MG63 (cell line): Measurements from ENCODE around the gene ZNF579. TPM values are rescaled to one million over a fixed set of nuclear protein-coding genes. Genes with fewer than 3 reads are reported as not detected.

Source experiments
- DNase-seq: peaks from one replicate; pipeline ENCODE4 v3.0.0-alpha.2; 2020
- H3K27me3 ChIP-seq: fragments of 250-450 bp; sonication (Bioruptor Pico); 2 replicates; pipeline ENCODE4 v1.5.1; 2020; ENCODE audit warnings: mild to moderate bottlenecking, moderate library complexity
- H3K36me3 ChIP-seq: fragments of 250-450 bp; sonication (Bioruptor Pico); 2 replicates; pipeline ENCODE4 v1.5.1; 2020; ENCODE audit warnings: mild to moderate bottlenecking, moderate library complexity
- H3K4me3 ChIP-seq: fragments of 250-450 bp; sonication (Bioruptor Pico); 2 replicates; pipeline ENCODE4 v1.5.1; 2020; ENCODE audit warnings: mild to moderate bottlenecking, moderate library complexity
- H3K9me3 ChIP-seq: fragments of 250-450 bp; sonication (Bioruptor Pico); 2 replicates; pipeline ENCODE4 v1.5.1; 2020; ENCODE audit warnings: mild to moderate bottlenecking, moderate library complexity
- total RNA-seq: library from RNA; depleted of rRNA; stranded (reverse); fragments of >200 nt; shearing (Covaris generic); gene quantifications from 2 replicates; pipeline ENCODE4 v1.2.3, GENCODE V29; 2014; ENCODE audit warnings: low replicate concordance; rRNA removed

Gene ZNF579
- 7.2 and 8.6 TPM in 2 replicates for total RNA-seq

- Histone ChIP-seq H3K9me3 (no peaks in the 10 kb centered on the region; the same call in 1 of the 2 replicates), H3K27me3 (no peaks in the 10 kb centered on the region), H3K4me3 (peak within 1 kb of the TSS; percentile 98), H3K36me3 (peaks cover 23% of the 10 kb centered on the region)
- DNase-seq, result peak; percentile 92
Observed at GRCh38 chr19:55580628-55581144, at the start of gene ZNF579. TSS of gene ZNF579 (minus strand) at chr19:55580848. CDS start at chr19:55579639, 1,209 bp downstream.

GRCh38 chr19:55626350-55626749, 45.7 kb upstream of the ZNF579 start:
- Histone ChIP-seq H3K9me3 (no peaks in the 10 kb centered on the region), H3K27me3 (no peaks in the 10 kb centered on the region), H3K4me3 (no peak overlapping the region), H3K36me3 (0 out of 2 replicates have a peak, but pooled peaks cover 2% of the 10 kb centered on the region)
- DNase-seq, result no peak

- Histone ChIP-seq H3K4me3 (peak overlapping the region; percentile 58), H3K9me3 (no peaks in the 10 kb centered on the region), H3K36me3 (peaks cover 6% of the 10 kb centered on the region), H3K27me3 (no peaks in the 10 kb centered on the region)
- no peak for DNase-seq
Observed at GRCh38 chr19:55625004-55625326, 44.3 kb upstream of the ZNF579 start.

- peaks cover 6% of the 10 kb centered on the region for H3K36me3 ChIP-seq
- H3K4me3 ChIP-seq, result peak within 1 kb of the TSS; percentile 58
- H3K27me3 ChIP-seq, result no peaks in the 10 kb centered on the region
- H3K9me3 ChIP-seq, result no peaks in the 10 kb centered on the region
- peak; percentile 86 for DNase-seq
Observed at GRCh38 chr19:55624109-55625003, 43.7 kb upstream of the ZNF579 start, which contains the start of gene ZNF784. TSS of gene ZNF784 (minus strand) at chr19:55624566. CDS start at chr19:55624561, 5 bp downstream.

- DNase-seq, result no peak
- Histone ChIP-seq H3K9me3 (no peaks in the 10 kb centered on the region), H3K4me3 (peak overlapping the region; percentile 58), H3K27me3 (no peaks in the 10 kb centered on the region), H3K36me3 (peaks cover 6% of the 10 kb centered on the region)
Observed at GRCh38 chr19:55623561-55623960, 42.9 kb upstream of the ZNF579 start.

GRCh38 chr19:55623130-55623529, 42.5 kb upstream of the ZNF579 start:
- H3K4me3 ChIP-seq, result no peak overlapping the region
- peaks cover 7% of the 10 kb centered on the region for H3K36me3 ChIP-seq
- no peaks in the 10 kb centered on the region for H3K9me3 ChIP-seq
- DNase-seq, result no peak
- H3K27me3 ChIP-seq, result no peaks in the 10 kb centered on the region

GRCh38 chr19:55622242-55622969, 41.8 kb upstream of the ZNF579 start:
- Histone ChIP-seq H3K27me3 (no peaks in the 10 kb centered on the region), H3K36me3 (peaks cover 14% of the 10 kb centered on the region), H3K9me3 (no peaks in the 10 kb centered on the region), H3K4me3 (no peak overlapping the region)
- no peak for DNase-seq

GRCh38 chr19:55621673-55622231, 41.1 kb upstream of the ZNF579 start:
- no peaks in the 10 kb centered on the region for H3K9me3 ChIP-seq
- DNase-seq, result no peak
- H3K36me3 ChIP-seq, result peaks cover 17% of the 10 kb centered on the region
- H3K27me3 ChIP-seq, result no peaks in the 10 kb centered on the region
- no peak overlapping the region for H3K4me3 ChIP-seq

- DNase-seq, result no peak
- H3K27me3 ChIP-seq, result no peaks in the 10 kb centered on the region
- no peaks in the 10 kb centered on the region for H3K9me3 ChIP-seq
- no peak overlapping the region for H3K4me3 ChIP-seq
- peaks cover 22% of the 10 kb centered on the region for H3K36me3 ChIP-seq
Observed at GRCh38 chr19:55621205-55621672, 40.6 kb upstream of the ZNF579 start.

- DNase-seq, result no peak
- Histone ChIP-seq H3K4me3 (no peak overlapping the region), H3K27me3 (no peaks in the 10 kb centered on the region), H3K36me3 (peaks cover 27% of the 10 kb centered on the region), H3K9me3 (no peaks in the 10 kb centered on the region)
Observed at GRCh38 chr19:55620410-55621204, 40.0 kb upstream of the ZNF579 start.

- peaks cover 30% of the 10 kb centered on the region for H3K36me3 ChIP-seq
- no peak overlapping the region for H3K4me3 ChIP-seq
- H3K27me3 ChIP-seq, result no peaks in the 10 kb centered on the region
- no peak for DNase-seq
- H3K9me3 ChIP-seq, result no peaks in the 10 kb centered on the region
Observed at GRCh38 chr19:55619286-55619685, 38.6 kb upstream of the ZNF579 start.

- H3K4me3 ChIP-seq, result no peak overlapping the region
- H3K9me3 ChIP-seq, result no peaks in the 10 kb centered on the region
- no peak for DNase-seq
- H3K36me3 ChIP-seq, result peaks cover 30% of the 10 kb centered on the region
- no peaks in the 10 kb centered on the region for H3K27me3 ChIP-seq
Observed at GRCh38 chr19:55618426-55618825, 37.8 kb upstream of the ZNF579 start.

GRCh38 chr19:55617426-55617825, 36.8 kb upstream of the ZNF579 start:
- H3K9me3 ChIP-seq, result no peaks in the 10 kb centered on the region
- no peaks in the 10 kb centered on the region for H3K27me3 ChIP-seq
- no peak for DNase-seq
- H3K4me3 ChIP-seq, result no peak overlapping the region
- H3K36me3 ChIP-seq, result peaks cover 33% of the 10 kb centered on the region

- peaks cover 31% of the 10 kb centered on the region for H3K36me3 ChIP-seq
- no peak overlapping the region for H3K4me3 ChIP-seq
- DNase-seq, result no peak
- H3K9me3 ChIP-seq, result no peaks in the 10 kb centered on the region
- H3K27me3 ChIP-seq, result no peaks in the 10 kb centered on the region
Observed at GRCh38 chr19:55616395-55616875, 35.8 kb upstream of the ZNF579 start.

- Histone ChIP-seq H3K4me3 (no peak overlapping the region), H3K36me3 (peaks cover 33% of the 10 kb centered on the region), H3K9me3 (no peaks in the 10 kb centered on the region), H3K27me3 (no peaks in the 10 kb centered on the region)
- DNase-seq, result no peak
Observed at GRCh38 chr19:55615543-55616394, 35.1 kb upstream of the ZNF579 start.
